Tibial artery (tissue), 4 donors: ENCODE measurements around the gene MRGPRF.
A peak's percentile ranks its signal among the peaks of the same experiment; 100 is the strongest.
"Not testable (repeated sequence)": the region's sequence is repeated elsewhere in the genome, so short reads cannot be mapped to it uniquely, and the experiment has no call there.

Source experiments
- DNase-seq, 2 donors: peaks; one replicate each; pipeline ENCODE4 v3.0.0-alpha.2; 2019
- H3K27ac ChIP-seq, 2 donors: fragments of 200-600 bp; sonication (generic) in 1 of 2; 1 replicate in 1 of 2; 2 replicates in 1 of 2; pipeline ENCODE4 v1.5.1; 2018 to 2019; ENCODE audit warnings: mild to moderate bottlenecking in 1 of 2
- H3K27me3 ChIP-seq, 2 donors: fragments of 200-600 bp; sonication (generic) in 1 of 2; one replicate each; pipeline versions ENCODE4 v1.5.1 to v1.6.0; 2016 to 2019
- H3K36me3 ChIP-seq, 3 donors: fragments of 200-600 bp; sonication (generic) in 2 of 3; one replicate each; pipeline ENCODE4 v1.5.1; 2016 to 2019; ENCODE audit warnings: mild to moderate bottlenecking in 2 of 3
- H3K4me1 ChIP-seq, 4 donors: fragments of 200-600 bp; sonication (generic) in 2 of 4; 1 replicate in 3 of 4; 2 replicates in 1 of 4; pipeline ENCODE4 v1.5.1; 2016 to 2019
- H3K4me3 ChIP-seq, 2 donors: fragments of 200-600 bp; sonication (generic) in 1 of 2; 1 replicate in 1 of 2; 2 replicates in 1 of 2; pipeline ENCODE4 v1.5.1; 2018 to 2019; ENCODE audit warnings: mild to moderate bottlenecking in 2 of 2
- H3K9me3 ChIP-seq, 3 donors: fragments of 200-600 bp; sonication (generic) in 1 of 3; one replicate each; pipeline ENCODE4 v1.5.1; 2016 to 2019
- CTCF ChIP-seq, 2 experiments: fragments of 200-600 bp in 1 of 2; fragments of 450-650 bp in 1 of 2; IDR thresholded peaks; one replicate each; pipeline ENCODE4 v1.5.1; 2017 to 2019; ENCODE audit warnings: antibody characterized with exemption in 2 of 2, mild to moderate bottlenecking in 1 of 2, moderate library complexity in 1 of 2
- intact Hi-C: fragments of 100-400 bp; cut with DNase I; formaldehyde crosslinking; loops from one replicate; pipeline ENCODE4 v1.15.0; 2023; ENCODE audit warnings: low total_unique reads

The MRGPRF gene

GRCh38 chr11:68978626-68978930 is 34.5 kb downstream of the MRGPRF start:
- intact Hi-C loops, result no loop called here
- Histone ChIP-seq H3K27me3 (no peaks in the 10 kb centered on the region), H3K9me3 (no peaks in the 10 kb centered on the region), H3K36me3 (no peaks in the 10 kb centered on the region), H3K27ac (no peak overlapping the region), H3K4me1 (peaks cover 0 to 8% (median 4%) of the 10 kb centered on the region in 4 donors), H3K4me3 (no peak overlapping the region)
- TF ChIP-seq CTCF (IDR thresholded peaks at IDR 0.05), result no peak
- no peak for DNase-seq

GRCh38 chr11:68977781-68978625 is 35.0 kb downstream of the MRGPRF start:
- peaks cover 0 to 8% (median 4%) of the 10 kb centered on the region in 4 donors for H3K4me1 ChIP-seq
- H3K27me3 ChIP-seq, result no peaks in the 10 kb centered on the region
- H3K36me3 ChIP-seq, result no peaks in the 10 kb centered on the region
- peak in 1 of 2 donors; percentile 37 for DNase-seq
- no peak overlapping the region for H3K4me3 ChIP-seq
- H3K27ac ChIP-seq, result no peak overlapping the region
- no peaks in the 10 kb centered on the region for H3K9me3 ChIP-seq
- intact Hi-C loops, result no loop called here
- no peak for TF ChIP-seq CTCF (IDR thresholded peaks at IDR 0.05)

GRCh38 chr11:68976563-68976962 is 36.5 kb downstream of the MRGPRF start:
- H3K4me1 ChIP-seq, result peaks cover 0 to 8% (median 4%) of the 10 kb centered on the region in 4 donors
- DNase-seq, result peak in 1 of 2 donors; percentile 46
- no peaks in the 10 kb centered on the region for H3K9me3 ChIP-seq
- intact Hi-C loops, result no loop called here
- H3K27ac ChIP-seq, result no peak overlapping the region
- no peaks in the 10 kb centered on the region for H3K36me3 ChIP-seq
- TF ChIP-seq CTCF (IDR thresholded peaks at IDR 0.05), result no peak
- no peaks in the 10 kb centered on the region for H3K27me3 ChIP-seq
- no peak overlapping the region for H3K4me3 ChIP-seq

- peaks cover 0 to 8% (median 4%) of the 10 kb centered on the region in 4 donors for H3K4me1 ChIP-seq
- DNase-seq, result no peak
- no peak overlapping the region for H3K4me3 ChIP-seq
- no peaks in the 10 kb centered on the region for H3K9me3 ChIP-seq
- intact Hi-C loops, result no loop called here
- H3K27me3 ChIP-seq, result peaks cover 0 to 1% of the 10 kb centered on the region in 2 donors
- no peak for TF ChIP-seq CTCF (IDR thresholded peaks at IDR 0.05)
- no peak overlapping the region for H3K27ac ChIP-seq
- H3K36me3 ChIP-seq, result no peaks in the 10 kb centered on the region
These were observed 37.0 kb downstream of the MRGPRF start for GRCh38 chr11:68976095-68976494.

- peaks cover 0 to 8% (median 4%) of the 10 kb centered on the region in 4 donors for H3K4me1 ChIP-seq
- no peaks in the 10 kb centered on the region for H3K9me3 ChIP-seq
- DNase-seq, result peak in 1 of 2 donors; percentile 54
- H3K27me3 ChIP-seq, result peaks cover 0 to 4% of the 10 kb centered on the region in 2 donors
- no peaks in the 10 kb centered on the region for H3K36me3 ChIP-seq
- intact Hi-C loops, result no loop called here
- no peak for TF ChIP-seq CTCF (IDR thresholded peaks at IDR 0.05)
- H3K27ac ChIP-seq, result no peak overlapping the region
- H3K4me3 ChIP-seq, result no peak overlapping the region
These were observed 38.4 kb downstream of the MRGPRF start for GRCh38 chr11:68974421-68975194.

GRCh38 chr11:68973706-68974105 is 39.3 kb downstream of the MRGPRF start:
- intact Hi-C loops, H3K9me3 ChIP-seq, H3K4me3 ChIP-seq, H3K27ac ChIP-seq, H3K27me3 ChIP-seq, H3K36me3 ChIP-seq: not testable (repeated sequence)
- DNase-seq, result peak in 1 of 2 donors; percentile 1
- peaks cover 0 to 12% (median 4%) of the 10 kb centered on the region in 4 donors for H3K4me1 ChIP-seq
